Caco-2 (cell line): ENCODE results near the gene TK2. TPM values are rescaled to one million over a fixed set of nuclear protein-coding genes. Genes with fewer than 3 reads are reported as not detected.

Experiments
- BruUV-seq: library from RNA; stranded (reverse); fragments of 400-500 nt; replicated peaks from 2 replicates; lab custom pipeline; 2021; lab: Mats Ljungman, UMichigan
- CTCF ChIA-PET: fragments of 300-600 bp; sonication (Branson Sonifier 250); formaldehyde crosslinking; loops from one replicate; lab custom pipeline; 2022; ENCODE audit warnings: antibody characterized with exemption; lab: Charles Lee
- POLR2A ChIA-PET: fragments of 300-600 bp; sonication (Branson Sonifier 250); formaldehyde crosslinking; loops from one replicate; lab custom pipeline; 2022; ENCODE audit warnings: antibody characterized with exemption; lab: Charles Lee
- DNase-seq, 2 experiments: peaks; one replicate each; pipeline versions ENCODE4 v3.0.0 to v3.0.0-alpha.2; 2020 to 2022
- H3K27me3 ChIP-seq: replicated peaks from 2 replicates; pipeline ENCODE4 v1.6.0; 2011; ENCODE audit warnings: low read length; ENCODE audit not compliant: control insufficient read depth, insufficient read depth
- H3K36me3 ChIP-seq: 2 replicates; pipeline ENCODE4 v1.5.1; 2011; ENCODE audit warnings: low read length; ENCODE audit not compliant: control insufficient read depth, insufficient read depth
- H3K4me1 ChIP-seq: fragments of 250-450 bp; sonication (Bioruptor Pico); 2 replicates; pipeline ENCODE4 v1.5.1; 2020; ENCODE audit warnings: mild to moderate bottlenecking
- H3K4me3 ChIP-seq: 2 replicates; pipeline ENCODE4 v1.5.1; 2011; ENCODE audit warnings: low read depth, mild to moderate bottlenecking, control low read depth, low read length
- H3K9me3 ChIP-seq: fragments of 250-450 bp; sonication (Bioruptor Pico); 2 replicates; pipeline ENCODE4 v1.5.1; 2020; ENCODE audit warnings: mild to moderate bottlenecking, moderate library complexity
- H3K27ac Mint-ChIP-seq: one replicate; pipeline ENCODE4 v1.8.0; 2022; ENCODE audit warnings: mixed read lengths; ENCODE audit not compliant: unreplicated experiment
- H3K27me3 Mint-ChIP-seq: one replicate; pipeline ENCODE4 v1.8.0; 2022; ENCODE audit warnings: mixed read lengths; ENCODE audit not compliant: insufficient read depth, unreplicated experiment
- H3K36me3 Mint-ChIP-seq: one replicate; pipeline ENCODE4 v1.8.0; 2022; ENCODE audit warnings: mild to moderate bottlenecking, mixed read lengths; ENCODE audit not compliant: insufficient read depth, unreplicated experiment
- H3K4me1 Mint-ChIP-seq: one replicate; pipeline ENCODE4 v1.8.0; 2022; ENCODE audit warnings: low read depth, mixed read lengths; ENCODE audit not compliant: unreplicated experiment
- H3K4me3 Mint-ChIP-seq: one replicate; pipeline ENCODE4 v1.8.0; 2022; ENCODE audit warnings: mild to moderate bottlenecking, moderate library complexity, mixed read lengths; ENCODE audit not compliant: unreplicated experiment
- H3K9me3 Mint-ChIP-seq: one replicate; pipeline ENCODE4 v1.8.0; 2022; ENCODE audit warnings: mixed read lengths; ENCODE audit not compliant: unreplicated experiment
- intact Hi-C: fragments of 100-400 bp; cut with micrococcal nuclease; formaldehyde crosslinking; loops from one replicate; pipeline ENCODE4 v1.10.0; 2022; ENCODE audit not compliant: unreplicated experiment
- total RNA-seq: library from RNA; stranded (reverse); gene quantifications from 2 replicates; pipeline ENCODE4 v1.2.3, GENCODE V29; 2022
- TF ChIP-seq, protein P1 (sequence below), 2 experiments: fragments of 200-600 bp in 1 of 2; IDR thresholded peaks; 1 replicate in 1 of 2; 2 replicates in 1 of 2; pipeline versions ENCODE4 v1.5.1 to v1.8.0; 2011 to 2022; ENCODE audit warnings: antibody characterized with exemption in 1 of 2, control low read depth in 1 of 2, inconsistent platforms in 1 of 2, low read depth in 1 of 2, low read length in 1 of 2, mild to moderate bottlenecking in 1 of 2, moderate library complexity in 1 of 2; ENCODE audit not compliant: insufficient read depth in 1 of 2, severe bottlenecking in 1 of 2, unreplicated experiment in 1 of 2

TK2 gene
- total RNA-seq, 1 experiment from 2014 or later, result 18.2 TPM

DNA sequence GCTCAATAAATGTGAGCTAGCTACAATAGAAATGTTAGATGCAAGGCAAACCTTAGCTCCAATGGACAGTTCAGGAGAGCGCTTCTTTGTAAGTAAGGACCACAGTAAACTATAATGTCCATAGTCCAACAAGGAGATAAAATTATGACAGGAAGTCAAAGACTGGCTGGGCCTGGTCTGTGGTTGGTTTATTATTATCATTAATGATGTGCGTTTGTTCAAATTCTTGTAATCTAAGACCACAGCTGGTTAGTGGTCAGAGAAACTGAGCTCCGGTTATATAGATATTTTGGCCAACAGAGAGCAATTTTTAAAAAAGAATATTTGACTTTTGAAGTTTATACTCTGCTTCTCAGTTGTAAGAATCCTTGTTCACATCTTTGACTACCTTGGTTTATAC is 24.6 kb upstream of the TK2 start:
- ChIA-PET POLR2A (no interaction called here), CTCF (interaction anchor here (2.5 kb wide), 1 partner anchor 34 kb away, joined by 7 read pairs; no protein-coding TSS in a partner anchor)
- Histone ChIP-seq H3K4me3 (no peak overlapping the region), H3K9me3 (no peaks in the 10 kb centered on the region), H3K36me3 (no peaks in the 10 kb centered on the region), H3K4me1 (no peaks in the 10 kb centered on the region), H3K27me3 (no peaks in the 10 kb centered on the region)
- Mint-ChIP-seq H3K27ac (no peak overlapping the region), H3K4me1 (no peaks in the 10 kb centered on the region), H3K36me3 (no peaks in the 10 kb centered on the region), H3K27me3 (no peaks in the 10 kb centered on the region), H3K4me3 (no peak overlapping the region), H3K9me3 (no peaks in the 10 kb centered on the region)
- intact Hi-C loops, result no loop called here
- TF ChIP-seq, protein P1, sequence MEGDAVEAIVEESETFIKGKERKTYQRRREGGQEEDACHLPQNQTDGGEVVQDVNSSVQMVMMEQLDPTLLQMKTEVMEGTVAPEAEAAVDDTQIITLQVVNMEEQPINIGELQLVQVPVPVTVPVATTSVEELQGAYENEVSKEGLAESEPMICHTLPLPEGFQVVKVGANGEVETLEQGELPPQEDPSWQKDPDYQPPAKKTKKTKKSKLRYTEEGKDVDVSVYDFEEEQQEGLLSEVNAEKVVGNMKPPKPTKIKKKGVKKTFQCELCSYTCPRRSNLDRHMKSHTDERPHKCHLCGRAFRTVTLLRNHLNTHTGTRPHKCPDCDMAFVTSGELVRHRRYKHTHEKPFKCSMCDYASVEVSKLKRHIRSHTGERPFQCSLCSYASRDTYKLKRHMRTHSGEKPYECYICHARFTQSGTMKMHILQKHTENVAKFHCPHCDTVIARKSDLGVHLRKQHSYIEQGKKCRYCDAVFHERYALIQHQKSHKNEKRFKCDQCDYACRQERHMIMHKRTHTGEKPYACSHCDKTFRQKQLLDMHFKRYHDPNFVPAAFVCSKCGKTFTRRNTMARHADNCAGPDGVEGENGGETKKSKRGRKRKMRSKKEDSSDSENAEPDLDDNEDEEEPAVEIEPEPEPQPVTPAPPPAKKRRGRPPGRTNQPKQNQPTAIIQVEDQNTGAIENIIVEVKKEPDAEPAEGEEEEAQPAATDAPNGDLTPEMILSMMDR (IDR thresholded peaks at IDR 0.05; ENCODE audit: insufficient read depth in 1 of 2, low read depth in 1 of 2, low read length in 1 of 2, severe bottlenecking in 1 of 2, unreplicated experiment in 1 of 2), result no peak
- BruUV-seq, result no TSS peak
- no peak for DNase-seq

DNA sequence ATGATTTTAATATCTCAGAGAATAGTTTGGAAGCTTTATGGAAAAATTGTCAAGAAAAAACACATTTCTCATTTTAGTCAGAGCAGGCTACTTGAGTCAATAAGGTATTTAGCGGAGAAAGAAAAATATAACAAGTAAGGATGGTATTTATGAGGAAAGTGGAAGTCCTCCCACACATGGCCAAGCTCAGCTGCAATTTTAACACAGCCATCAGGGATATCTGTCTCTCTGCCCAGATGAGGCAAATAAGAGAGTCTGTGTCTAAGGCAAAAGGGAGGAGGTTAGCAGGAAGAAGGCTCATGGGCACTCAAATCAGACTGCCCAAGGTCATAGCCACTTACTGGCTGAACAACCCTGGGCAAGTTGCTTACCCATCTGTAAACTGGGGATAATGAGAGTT is 24.2 kb upstream of the TK2 start:
- H3K36me3 ChIP-seq, result no peaks in the 10 kb centered on the region
- POLR2A ChIA-PET, result no interaction called here
- H3K9me3 ChIP-seq, result no peaks in the 10 kb centered on the region
- CTCF ChIA-PET, result interaction anchor here (0.6 to 2.5 kb wide), 2 partner anchors 15 to 34 kb away, joined by 3 to 7 read pairs; no protein-coding TSS in a partner anchor
- H3K9me3 Mint-ChIP-seq, result no peaks in the 10 kb centered on the region
- intact Hi-C loops, result no loop called here
- H3K27me3 Mint-ChIP-seq, result no peaks in the 10 kb centered on the region
- TF ChIP-seq, protein P1 (IDR thresholded peaks at IDR 0.05; ENCODE audit: insufficient read depth in 1 of 2, low read depth in 1 of 2, low read length in 1 of 2, severe bottlenecking in 1 of 2, unreplicated experiment in 1 of 2), result no peak
- H3K27ac Mint-ChIP-seq, result no peak overlapping the region
- no peaks in the 10 kb centered on the region for H3K27me3 ChIP-seq
- no peaks in the 10 kb centered on the region for H3K36me3 Mint-ChIP-seq
- no peaks in the 10 kb centered on the region for H3K4me1 ChIP-seq
- BruUV-seq, result no TSS peak
- DNase-seq, result no peak
- H3K4me3 Mint-ChIP-seq, result no peak overlapping the region
- H3K4me3 ChIP-seq, result no peak overlapping the region
- no peaks in the 10 kb centered on the region for H3K4me1 Mint-ChIP-seq

DNA sequence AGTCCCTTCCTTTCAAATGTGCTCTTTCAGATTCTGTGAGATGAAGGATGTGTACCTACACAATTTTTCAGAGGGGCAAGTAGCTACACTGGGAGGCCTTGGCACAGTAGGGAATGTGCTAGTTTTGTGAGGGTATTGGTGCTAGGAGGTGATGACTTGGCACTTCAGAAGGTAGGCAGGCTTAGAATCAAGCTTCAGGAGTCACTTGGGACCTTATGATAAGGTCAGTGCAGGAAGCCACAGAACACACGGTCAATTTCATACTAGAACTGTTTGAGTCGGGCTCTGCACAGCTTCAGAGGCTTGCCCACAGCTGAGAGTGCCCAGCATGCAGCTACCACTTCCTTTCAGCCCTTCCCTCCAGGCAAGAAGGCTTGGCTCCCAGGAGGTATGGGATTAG is 22.4 kb upstream of the TK2 start:
- H3K9me3 ChIP-seq, result no peaks in the 10 kb centered on the region
- no peak overlapping the region for H3K27ac Mint-ChIP-seq
- H3K36me3 ChIP-seq, result no peaks in the 10 kb centered on the region
- H3K27me3 ChIP-seq, result no peaks in the 10 kb centered on the region
- ChIA-PET CTCF (no interaction called here), POLR2A (no interaction called here)
- H3K4me1 ChIP-seq, result no peaks in the 10 kb centered on the region
- no peaks in the 10 kb centered on the region for H3K27me3 Mint-ChIP-seq
- no peaks in the 10 kb centered on the region for H3K4me1 Mint-ChIP-seq
- no TSS peak for BruUV-seq
- no peak for DNase-seq
- intact Hi-C loops, result no loop called here
- no peak overlapping the region for H3K4me3 ChIP-seq
- H3K4me3 Mint-ChIP-seq, result no peak overlapping the region
- TF ChIP-seq, protein P1 (IDR thresholded peaks at IDR 0.05; ENCODE audit: insufficient read depth in 1 of 2, low read depth in 1 of 2, low read length in 1 of 2, severe bottlenecking in 1 of 2, unreplicated experiment in 1 of 2), result no peak
- H3K36me3 Mint-ChIP-seq, result no peaks in the 10 kb centered on the region
- H3K9me3 Mint-ChIP-seq, result no peaks in the 10 kb centered on the region
